Amygdala (tissue), 56 donors: ENCODE results near the gene TANC1.

Source experiments
- DNase-seq, 56 donors: peaks; one replicate each; lab custom pipeline; 2025; lab: John Stamatoyannopoulos, UW

Gene TANC1

DNA sequence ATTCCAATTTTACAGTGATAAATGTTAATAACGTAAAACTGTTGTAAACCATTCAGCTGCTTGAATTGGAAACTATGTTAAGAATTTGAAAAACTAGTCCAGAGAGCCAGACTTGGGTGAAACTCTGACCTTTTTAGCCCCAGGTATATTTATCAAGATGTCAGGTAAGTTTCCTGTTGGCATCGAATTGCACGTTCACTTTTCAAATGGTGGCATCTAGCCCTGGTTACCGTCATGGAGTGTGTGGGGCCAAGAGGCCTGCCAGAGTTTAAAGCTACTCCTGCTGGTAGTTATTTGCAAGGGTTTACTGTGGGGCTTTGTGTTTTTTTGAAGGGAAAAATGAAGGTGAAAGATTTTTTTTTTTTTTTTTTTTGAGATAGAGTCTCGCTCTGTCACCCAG is 208.1 kb downstream of the TANC1 start:
- DNase-seq: no peak

DNA sequence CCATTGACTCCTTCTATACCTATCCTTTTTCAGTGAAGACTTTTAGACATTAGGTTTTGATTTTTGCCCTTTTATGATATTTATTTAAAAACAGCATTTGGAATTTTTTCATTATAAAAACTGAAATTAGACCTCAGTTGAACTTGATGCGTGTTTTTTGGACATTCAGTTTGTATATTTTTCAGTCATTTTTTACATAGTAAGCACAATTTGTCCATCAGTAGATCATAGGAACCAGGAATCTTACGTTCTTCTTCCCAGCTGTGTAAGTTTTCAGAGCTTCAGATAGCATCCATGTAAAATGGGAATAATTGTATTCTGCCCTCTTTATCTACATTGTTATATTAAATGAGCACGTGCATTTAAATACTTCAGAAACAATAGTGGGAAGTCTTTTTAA is 208.9 kb downstream of the TANC1 start:
- no peak for DNase-seq

DNA sequence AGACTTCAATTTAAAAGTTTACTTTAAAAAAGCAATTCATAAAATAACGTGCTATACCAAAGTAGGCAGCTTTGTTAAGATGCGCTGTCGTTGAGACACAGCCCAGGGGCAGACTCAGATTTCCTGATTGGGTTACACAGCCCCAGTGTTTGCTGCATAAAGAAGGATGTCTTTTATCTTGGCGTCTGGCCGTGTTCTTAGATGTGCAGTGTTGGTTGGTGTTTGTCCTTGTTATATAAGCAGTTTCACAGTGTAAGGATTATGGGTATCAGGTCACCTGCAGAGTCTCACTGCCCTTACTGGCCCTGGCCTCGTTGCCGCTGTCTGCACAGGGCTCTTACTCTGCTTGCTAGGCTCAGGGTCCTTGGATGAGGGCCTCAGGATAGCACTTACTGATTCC is 209.5 kb downstream of the TANC1 start:
- DNase-seq: no peak

DNA sequence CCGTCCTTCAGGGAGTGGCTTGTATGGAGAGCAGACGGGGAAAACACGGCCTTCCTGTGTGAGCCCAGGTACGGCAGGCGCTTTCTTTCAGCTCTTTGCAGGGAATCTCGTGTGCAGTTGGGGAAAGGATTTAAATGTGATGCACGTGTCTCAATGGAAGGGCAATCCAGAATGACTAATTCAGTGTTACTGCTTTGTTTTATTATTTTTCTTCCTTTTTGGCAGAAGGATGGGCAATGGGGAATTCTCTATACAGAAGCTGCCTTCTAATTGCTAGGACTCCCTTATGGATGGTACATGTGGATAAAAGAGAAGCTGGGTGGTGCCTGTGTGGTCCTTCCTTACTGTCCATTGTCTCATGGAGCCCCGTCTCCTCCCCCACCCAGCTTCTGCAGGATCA is 210.7 kb downstream of the TANC1 start:
- no peak for DNase-seq

DNA sequence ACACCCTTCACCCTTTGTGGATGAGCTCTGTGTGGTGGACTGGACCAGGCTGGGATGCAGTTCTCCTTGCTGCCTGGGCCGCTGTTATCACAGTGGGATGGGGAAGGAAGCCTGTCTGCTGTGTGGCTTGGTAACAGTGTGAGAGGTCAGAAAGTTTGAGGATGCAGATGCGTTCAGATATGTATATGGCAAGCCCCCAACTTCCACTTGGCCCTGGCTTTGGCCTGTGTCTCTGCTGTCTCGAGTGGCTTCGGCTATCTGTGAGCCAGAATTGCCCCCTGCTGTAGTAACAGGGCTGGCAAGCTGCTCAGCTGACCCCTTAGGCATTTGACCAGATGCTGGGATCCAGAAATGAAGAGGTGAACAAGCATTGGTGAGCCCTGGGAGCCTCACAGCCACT is 211.3 kb downstream of the TANC1 start:
- DNase-seq: no peak

DNA sequence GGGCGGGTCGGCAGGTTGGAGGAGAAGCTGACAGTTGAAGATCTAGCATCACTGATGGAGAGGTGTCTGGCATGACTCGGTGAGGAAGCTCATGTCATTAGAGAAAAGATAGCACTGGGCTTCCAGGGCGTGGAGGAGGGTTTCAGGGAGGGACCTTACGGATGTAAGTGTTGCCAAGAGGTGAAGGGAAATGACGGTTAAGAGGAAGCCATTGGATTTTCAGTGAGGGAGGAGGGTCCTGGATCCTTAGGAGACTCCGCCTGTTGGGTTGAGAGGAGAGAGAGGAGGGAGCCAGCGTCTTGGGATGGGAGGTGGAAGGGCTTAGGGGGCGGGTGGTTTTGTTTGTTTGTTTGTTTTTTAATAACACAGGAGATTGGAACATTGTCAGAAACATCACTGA is 214.9 kb downstream of the TANC1 start:
- DNase-seq: no peak

DNA sequence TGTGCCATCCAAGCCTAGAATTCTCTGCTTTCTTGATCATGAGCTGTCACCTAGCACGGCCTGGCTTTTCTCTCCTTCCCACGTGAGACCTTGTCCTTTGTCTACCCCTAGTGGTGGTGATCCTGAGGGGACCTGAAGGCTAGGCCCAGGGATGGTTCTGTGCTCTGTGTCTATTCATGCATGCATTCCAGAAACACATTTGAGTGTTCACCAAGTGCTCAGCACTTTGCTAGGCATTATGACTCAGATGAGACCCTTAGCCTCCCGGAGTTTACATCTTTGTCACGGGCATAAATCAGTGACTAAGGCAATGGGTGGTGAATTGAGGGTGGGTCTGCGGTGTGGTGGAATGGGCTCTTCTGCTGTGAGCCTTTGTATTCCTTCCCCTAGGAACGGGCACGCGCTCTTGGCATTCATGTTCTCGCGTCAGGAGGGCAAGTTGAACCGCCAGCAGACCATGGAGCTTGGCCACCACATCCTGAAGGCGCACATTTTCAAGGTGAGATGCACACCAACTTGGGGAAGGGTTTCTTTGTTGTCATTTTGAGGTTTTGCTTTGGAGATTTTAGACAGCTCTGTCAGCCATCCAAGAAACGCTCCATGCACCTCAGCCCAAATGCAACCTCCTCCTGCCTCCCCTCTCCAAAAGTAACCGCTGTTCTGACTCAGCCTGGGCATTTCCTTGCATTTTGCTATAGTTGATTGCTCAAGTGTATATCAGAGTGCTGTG is 217.1 kb downstream of the TANC1 start:
- DNase-seq: no peak

DNA sequence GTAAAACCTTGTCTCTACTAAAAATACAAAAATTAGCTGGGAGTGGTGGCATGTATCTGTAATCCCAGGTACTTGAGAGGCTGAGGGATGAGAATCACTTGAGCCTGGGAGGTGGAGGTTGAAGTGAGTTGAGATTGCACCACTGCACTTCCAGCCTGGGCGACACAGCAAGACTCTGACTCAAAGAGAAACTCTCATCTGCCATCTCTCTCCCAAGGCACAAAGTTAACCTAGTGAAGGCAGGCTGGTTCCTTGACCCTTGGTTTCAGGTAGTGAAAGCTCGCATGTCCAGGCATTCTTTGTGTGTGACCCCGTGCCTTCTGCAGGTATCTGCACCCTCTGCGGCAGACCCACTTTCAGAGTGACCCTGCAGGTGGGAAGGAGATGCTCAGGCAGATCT is 218.0 kb downstream of the TANC1 start:
- DNase-seq: no peak

DNA sequence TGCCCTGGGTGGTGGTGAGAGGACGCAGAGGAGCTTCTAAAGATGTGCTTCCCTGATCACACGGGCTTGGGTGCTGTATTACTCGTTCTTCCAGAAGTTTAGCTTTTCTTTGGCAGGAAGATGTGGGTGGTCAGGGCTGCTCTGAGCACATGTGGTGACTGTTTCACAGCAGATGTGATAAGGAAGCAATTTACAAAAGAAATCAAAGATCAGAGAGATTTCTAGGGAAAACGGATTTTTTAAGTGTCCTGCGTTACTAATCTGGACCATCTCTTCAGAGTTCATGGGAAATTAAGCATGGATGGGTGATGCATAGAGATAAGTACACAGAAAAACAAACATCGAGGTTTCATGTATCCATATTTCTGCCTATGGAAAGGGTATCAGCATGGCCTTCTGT is 218.7 kb downstream of the TANC1 start:
- DNase-seq: no peak

DNA sequence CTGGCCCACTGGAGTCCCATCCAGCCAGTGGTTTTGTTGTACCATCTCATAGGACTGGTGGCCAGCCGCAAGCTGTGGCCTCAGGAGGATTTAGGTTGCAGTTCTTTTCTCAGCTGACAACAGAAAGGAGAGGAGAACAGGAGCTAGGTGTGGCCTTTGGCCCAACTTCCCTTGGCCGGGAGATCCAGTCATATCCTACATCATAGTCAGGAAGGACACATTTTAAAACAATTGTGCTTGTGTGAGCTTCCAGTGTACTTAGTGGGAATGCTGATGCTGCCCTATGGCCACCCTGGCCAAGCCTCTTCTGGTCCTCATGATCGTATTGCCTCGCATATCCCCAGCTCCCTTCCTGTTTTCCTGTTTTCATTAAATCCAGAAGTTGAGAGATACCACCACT is 220.0 kb downstream of the TANC1 start:
- no peak for DNase-seq

DNA sequence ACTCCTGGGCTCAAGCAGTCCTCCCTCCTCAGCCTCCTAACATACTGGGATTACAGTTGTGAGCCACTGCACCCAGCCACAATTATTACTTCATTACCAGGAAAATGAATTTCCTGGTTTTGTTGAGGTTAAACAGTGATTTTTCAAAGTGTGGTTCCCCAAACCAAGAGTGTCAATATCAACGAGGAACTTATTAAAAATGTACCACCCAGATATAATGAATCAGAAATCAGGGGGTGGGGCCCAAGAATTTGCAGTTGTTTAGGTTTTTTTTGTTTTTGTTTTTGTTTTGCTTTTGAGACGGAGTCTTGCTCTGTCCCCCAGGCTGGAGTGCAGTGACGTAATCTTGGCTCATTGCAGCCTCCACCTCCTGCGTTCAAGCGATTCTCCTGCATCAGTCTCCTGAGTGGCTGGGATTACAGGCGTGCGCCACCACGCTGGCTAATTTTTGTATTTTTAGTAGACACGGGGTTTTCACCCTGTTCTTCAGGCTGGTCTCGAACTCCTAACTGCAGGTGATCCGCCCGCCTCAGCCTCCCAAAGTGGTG is 224.0 kb downstream of the TANC1 start:
- no peak for DNase-seq

DNA sequence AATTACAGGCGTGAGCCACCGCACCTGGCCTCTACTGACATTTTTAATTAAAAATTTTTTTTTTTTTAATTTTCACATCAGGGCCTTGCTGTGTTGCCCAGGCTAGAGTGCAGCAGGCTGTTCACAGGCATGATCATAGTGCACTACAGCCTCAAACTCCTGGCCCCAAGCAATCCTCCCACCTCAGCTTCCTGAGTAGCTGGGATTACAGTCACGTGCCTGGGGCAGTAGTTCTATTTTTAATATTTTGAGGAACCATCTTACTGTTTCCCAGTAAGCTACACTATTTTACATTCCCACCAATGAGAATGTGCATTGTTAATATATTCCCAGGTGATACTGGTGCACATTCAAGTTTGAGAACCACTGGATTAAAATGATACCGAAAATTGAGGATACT is 225.4 kb downstream of the TANC1 start:
- DNase-seq: no peak

DNA sequence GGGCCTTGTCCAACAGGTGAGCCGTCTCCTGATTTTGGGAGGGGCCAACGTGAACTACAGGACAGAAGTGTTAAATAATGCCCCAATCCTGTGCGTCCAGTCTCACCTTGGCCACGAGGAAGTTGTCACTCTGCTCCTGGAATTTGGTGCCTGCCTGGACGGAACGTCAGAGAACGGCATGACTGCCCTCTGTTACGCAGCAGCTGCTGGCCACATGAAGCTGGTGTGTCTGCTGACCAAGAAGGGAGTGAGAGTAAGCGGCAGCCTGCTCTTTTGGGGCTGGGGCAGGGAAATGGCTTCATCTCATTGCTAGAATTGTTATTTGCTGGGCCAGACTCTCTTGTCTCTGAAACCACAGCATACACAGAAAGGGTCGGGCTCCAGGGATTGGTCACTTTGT is 225.8 kb downstream of the TANC1 start:
- DNase-seq: peak in 7 of 56 donors; percentile 17 to 55 (median 31)

DNA sequence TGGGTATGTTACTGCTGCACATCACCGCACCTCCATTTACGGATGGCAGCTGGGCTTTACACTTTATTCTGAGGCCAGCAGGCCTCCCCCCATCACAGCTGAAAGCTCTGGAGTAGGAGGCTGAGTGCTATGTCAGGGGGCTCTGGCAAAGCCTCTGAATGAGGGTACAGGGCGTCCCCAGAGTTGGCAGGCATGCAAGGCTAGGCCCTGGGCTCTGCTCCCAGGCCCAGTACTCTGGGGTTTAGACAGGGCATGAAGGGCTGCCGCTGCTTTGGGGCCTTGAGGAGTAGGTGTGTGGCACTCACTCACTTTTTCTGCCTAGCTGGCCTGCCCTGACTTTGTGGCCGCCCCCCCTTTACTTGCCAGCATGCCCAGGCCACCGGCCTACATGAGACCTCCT is 227.3 kb downstream of the TANC1 start:
- peak in 32 of 56 donors; percentile 14 to 69 (median 40) for DNase-seq

DNA sequence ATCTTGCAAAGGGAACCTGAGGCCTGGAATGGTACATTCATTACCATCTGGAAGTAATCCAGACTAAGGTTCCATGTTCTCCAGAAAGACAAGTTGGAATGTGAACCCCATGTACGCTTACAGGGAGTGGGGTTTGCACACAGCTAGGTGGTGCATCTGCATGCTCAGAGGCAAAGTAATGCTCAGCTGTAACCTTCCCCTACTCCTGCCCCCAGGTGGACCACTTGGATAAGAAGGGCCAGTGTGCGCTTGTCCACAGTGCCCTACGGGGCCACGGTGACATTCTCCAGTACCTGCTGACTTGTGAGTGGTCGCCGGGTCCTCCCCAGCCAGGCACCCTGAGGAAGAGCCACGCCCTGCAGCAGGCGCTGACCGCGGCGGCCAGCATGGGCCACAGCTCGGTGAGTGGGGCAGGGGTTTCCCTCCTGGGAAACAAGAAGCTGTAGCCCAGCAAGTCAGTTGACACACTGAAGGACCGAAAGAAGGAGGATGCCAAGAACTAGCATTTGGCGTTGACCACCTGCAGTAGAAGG is 228.0 kb downstream of the TANC1 start:
- no peak for DNase-seq

DNA sequence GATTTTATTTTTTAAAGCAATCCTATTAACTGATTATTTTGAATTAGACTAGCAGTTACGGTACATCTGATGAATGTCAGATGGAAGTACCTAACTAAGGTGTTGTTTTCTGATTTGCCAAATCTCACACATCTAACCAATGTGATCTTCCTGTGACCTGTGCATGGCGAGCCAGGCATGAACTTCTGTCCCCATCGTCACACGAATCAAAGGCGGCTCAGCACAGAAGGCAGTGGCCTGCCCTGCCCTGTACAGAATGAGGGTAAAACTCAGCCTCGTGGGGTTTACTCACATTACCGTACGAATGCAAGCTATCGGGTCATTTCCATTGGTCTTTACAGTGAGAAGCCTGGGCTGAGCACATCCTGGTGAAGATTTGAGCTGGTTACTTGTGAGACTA is 230.8 kb downstream of the TANC1 start:
- no peak for DNase-seq

DNA sequence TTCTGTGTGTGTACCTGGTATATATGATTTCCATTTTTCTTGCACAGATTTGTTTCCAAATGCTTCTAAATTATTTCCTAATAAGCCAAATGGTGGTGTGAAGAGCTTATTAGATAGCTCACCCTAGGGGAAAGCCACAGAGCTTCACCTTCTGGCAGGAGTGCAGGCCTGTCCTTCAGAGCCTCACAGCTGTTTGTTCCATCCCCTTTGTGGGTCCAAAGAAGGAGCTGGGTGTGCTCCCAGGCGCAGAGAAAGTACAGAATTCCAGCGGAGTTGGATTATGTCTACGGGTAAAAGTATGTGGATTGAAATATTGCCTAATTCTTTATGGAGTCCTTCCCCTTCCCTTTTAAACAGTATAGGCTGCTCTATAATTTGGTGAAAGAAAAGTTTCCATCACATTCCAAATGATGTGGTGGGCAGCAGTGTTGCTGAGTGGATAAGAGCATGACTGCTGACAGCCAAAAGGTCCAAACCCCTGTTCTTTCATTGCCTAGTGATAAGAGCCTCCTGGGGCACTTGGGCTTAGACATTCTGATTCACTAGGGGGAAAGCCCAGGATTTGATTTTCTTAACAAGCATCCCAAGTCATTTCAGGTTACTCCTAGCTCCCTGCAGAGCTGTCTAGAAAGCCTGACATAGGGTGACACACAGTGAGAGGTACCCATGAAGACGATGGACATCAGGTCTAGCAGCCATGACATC is 231.5 kb downstream of the TANC1 start:
- DNase-seq: no peak

DNA sequence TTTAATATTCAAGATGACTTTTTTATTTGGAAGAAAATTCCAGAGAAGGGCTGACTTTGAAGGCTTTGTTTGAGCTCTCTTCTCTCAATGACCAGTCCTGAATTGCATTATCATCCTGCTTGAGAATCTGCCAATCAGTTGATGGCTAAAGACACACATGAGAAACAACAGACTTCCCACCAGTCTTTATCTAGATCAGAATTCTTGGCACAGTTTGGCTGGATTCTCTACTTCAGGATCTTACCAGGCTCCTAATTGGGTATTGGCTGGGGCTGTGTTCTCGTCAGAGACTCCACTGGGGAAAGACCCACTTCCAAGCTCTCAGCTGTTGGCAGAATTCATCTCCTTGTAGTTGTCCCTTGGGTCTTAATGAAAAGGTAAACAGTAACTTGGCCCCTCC is 232.1 kb downstream of the TANC1 start:
- DNase-seq: no peak

DNA sequence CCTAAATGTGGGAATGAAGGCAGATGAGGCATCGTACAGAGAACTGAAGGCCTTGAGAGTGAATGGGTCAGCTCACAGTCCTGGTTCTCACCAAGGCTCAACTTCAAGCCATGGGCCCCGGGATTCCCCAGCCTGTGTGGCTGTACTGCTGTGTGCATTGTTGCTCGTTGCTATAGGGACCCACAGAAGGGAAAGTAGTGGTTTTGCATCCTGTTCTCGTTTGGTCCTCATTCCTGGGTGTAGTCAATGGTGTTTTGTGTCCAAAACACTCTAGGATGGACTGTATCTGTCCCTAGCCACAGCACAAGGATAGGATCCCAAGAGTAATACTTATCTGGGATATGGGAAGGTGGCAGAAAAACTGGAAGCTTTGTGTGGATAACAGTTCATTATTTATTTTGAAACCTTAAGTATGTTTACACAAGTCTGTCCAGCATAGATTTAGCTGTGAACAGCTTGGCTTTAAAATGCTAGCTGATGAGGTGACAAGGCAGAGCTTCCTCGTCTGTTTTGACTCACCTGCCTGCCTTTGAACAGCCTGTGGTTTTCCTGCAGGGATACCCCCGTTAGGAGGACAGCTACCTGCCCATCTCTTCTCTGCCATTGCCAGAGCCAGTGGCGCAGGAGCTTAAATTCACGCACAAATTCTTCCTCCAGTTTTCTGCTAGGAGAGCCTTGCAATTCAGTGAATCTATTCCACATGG is 233.1 kb downstream of the TANC1 start:
- no peak for DNase-seq

DNA sequence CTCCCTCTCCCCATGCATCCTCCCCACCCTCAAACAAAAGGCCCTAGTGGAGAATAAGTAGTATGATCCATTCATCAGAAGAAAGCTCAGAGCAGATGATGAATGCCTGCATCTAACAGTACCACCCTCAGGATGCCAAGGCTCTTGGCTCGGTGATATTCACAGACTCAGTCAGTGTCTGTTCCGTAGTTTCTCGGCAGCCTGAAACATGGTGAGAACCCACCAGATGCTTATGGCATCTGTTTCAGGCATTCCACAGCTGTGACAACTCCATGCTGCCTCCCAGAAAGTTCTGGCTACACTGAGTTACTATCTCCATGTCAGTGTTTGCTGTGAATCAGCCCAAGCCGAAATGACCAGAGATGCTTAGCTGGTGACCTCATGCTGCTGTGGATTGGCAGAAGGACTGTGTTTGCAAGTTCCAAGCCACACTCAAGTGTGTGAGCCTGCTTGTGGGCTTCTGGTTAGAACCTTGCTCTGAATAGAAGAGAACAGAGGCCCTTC is 234.2 kb downstream of the TANC1 start:
- DNase-seq: peak in 19 of 56 donors; percentile 11 to 69 (median 33)
